NCI-H2196 treated with DMSO at 0.1 percent for 48 hours (cell line): ENCODE data around the gene ZNF14.
"Not testable (repeated sequence)": the region's sequence is repeated elsewhere in the genome, so short reads cannot be mapped to it uniquely, and the experiment has no call there.

Source experiments
- DNase-seq: peaks from one replicate; lab custom pipeline; 2025; ENCODE audit not compliant: unreplicated experiment; lab: John Stamatoyannopoulos, UW

ZNF14 gene

GRCh38 chr19:19732579-19733501 lies at the start of gene ZNF14:
Gene ZNF14 (minus strand): TSS chr19:19733112. CDS start chr19:19732958, 154 bp downstream.
- peak; percentile 92 for DNase-seq

GRCh38 chr19:19781791-19782190 lies 48.9 kb upstream of the ZNF14 start:
- not testable (repeated sequence) for DNase-seq

- no peak for DNase-seq
Measured at GRCh38 chr19:19778666-19779065, 45.8 kb upstream of the ZNF14 start.

- DNase-seq, result no peak
Measured at GRCh38 chr19:19777692-19778091, 44.8 kb upstream of the ZNF14 start.

- DNase-seq, result peak; percentile 97
Measured at GRCh38 chr19:19776206-19777008, 43.5 kb upstream of the ZNF14 start.

- DNase-seq, result no peak
Measured at GRCh38 chr19:19775891-19776205, 42.9 kb upstream of the ZNF14 start.

- DNase-seq, result no peak
Measured at GRCh38 chr19:19774354-19775033, 41.6 kb upstream of the ZNF14 start.

GRCh38 chr19:19771963-19772362 lies 39.1 kb upstream of the ZNF14 start:
- not testable (repeated sequence) for DNase-seq

GRCh38 chr19:19769971-19770370 lies 37.1 kb upstream of the ZNF14 start:
- DNase-seq, result not testable (repeated sequence)

- DNase-seq, result no peak
Measured at GRCh38 chr19:19758164-19758563, 25.3 kb upstream of the ZNF14 start.

GRCh38 chr19:19752760-19753403 lies 20.0 kb upstream of the ZNF14 start:
- no peak for DNase-seq

- no peak for DNase-seq
Measured at GRCh38 chr19:19751846-19752245, 18.9 kb upstream of the ZNF14 start.

GRCh38 chr19:19750842-19751790 lies 18.2 kb upstream of the ZNF14 start:
- DNase-seq, result no peak

- DNase-seq, result no peak
Measured at GRCh38 chr19:19749908-19750841, 17.3 kb upstream of the ZNF14 start.

- no peak for DNase-seq
Measured at GRCh38 chr19:19749117-19749907, 16.4 kb upstream of the ZNF14 start.

- DNase-seq, result no peak
Measured at GRCh38 chr19:19748249-19748938, 15.5 kb upstream of the ZNF14 start.
